ENCODE results near the gene PRDX1.
A peak's percentile ranks its signal among the peaks of the same experiment; 100 is the strongest.
"Not testable (repeated sequence)": the region's sequence is repeated elsewhere in the genome, so short reads cannot be mapped to it uniquely, and the experiment has no call there.

Gene PRDX1

DNA sequence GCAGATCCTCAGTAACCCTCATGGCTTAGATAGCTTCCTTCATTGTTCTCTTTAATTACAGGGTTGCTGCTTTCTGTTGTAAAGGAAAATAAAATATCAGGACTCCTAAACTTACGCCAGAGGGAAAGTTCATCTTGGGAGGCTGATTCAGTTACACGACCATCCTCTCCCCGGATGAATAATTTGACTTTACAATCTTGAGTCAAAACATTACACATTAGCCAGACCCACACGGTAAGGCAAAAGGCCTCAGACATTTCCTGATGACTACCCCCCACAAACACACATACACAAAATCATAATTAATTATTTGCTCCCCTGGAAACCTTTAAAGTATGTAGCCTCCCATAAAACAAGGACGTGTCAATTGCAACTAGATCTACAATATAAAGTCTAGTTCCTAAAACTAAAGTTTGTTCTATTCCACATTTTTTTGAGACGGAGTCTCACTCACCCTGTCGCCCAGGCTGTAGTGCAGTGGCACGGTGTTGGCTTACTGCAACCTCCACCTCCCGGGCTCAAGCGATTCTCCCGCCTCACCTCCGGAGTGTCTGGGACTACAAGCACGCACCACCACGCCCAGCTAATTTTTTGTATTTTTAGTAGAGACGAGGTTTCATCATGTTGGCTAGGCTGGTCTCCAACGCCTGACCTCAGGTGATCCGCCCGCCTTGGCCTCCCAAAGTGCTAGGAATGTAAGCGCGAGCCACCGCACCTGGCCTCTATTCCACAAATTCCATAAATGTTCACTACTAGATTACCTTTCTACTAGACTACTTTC is 830 bp upstream of the PRDX1 start:
- peak; percentile 49 for DNase-seq (ENCODE audit: low read depth)
- TF ChIP-seq CTCF (IDR thresholded peaks at IDR 0.05; ENCODE audit: insufficient read depth, low read depth, low read length, missing control alignments) = no peak
- H3K4me3 ChIP-seq (ENCODE audit: low read length) = peak overlapping the region; percentile 98

GRCh38 chr1:45519774-45520173 is 1.9 kb downstream of the PRDX1 start:
- peak overlapping the region; percentile 0 for H3K4me3 ChIP-seq (ENCODE audit: low read length)
- not testable (repeated sequence) for DNase-seq (ENCODE audit: low read depth)

- DNase-seq (ENCODE audit: low read depth) = no peak
- H3K4me3 ChIP-seq (ENCODE audit: low read length) = no peak overlapping the region
- no peak for TF ChIP-seq CTCF (IDR thresholded peaks at IDR 0.05; ENCODE audit: insufficient read depth, low read depth, low read length, missing control alignments)
Measured at GRCh38 chr1:45518910-45519309, 2.8 kb downstream of the PRDX1 start.

DNA sequence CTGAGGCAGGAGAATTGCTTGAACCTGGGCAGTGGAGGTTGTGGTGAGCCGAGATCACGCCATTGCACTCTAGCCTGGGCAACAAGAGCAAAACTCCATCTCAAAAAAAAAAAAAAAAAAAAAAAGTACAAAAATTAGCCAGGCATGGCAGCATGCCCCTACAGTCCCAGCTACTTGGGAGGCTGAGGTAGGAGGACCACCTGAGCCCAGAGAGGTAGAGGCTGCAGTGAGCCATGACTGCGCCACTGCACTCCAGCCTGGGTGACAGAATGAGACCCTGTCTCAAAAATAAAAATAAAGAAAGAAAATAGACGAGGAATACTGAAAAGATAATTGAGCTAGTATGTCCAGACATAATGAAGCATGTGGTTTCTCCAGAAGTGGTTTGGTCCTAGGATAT is 3.3 kb downstream of the PRDX1 start:
- not testable (repeated sequence) for H3K4me3 ChIP-seq (ENCODE audit: low read length); DNase-seq (ENCODE audit: low read depth)

DNA sequence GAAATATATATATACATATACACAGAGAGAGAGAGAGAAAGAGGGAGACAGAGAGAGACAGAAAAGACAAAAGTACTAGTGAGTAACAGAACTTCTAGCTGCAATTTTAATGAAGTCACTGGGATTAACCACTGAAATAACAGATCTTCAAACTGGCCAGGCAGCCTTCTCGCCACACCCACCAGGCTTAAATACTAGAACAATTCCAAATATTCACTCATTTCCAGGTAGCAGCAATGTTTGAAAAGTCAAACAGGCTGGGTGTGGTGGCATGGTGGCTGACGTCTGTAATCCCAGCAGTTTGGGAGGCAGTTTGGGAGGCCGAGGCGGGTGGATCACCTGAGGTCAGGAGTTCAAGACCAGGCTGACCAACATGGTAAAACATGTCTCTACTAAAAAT is 5.2 kb downstream of the PRDX1 start:
- no peak overlapping the region for H3K4me3 ChIP-seq (ENCODE audit: low read length)
- DNase-seq (ENCODE audit: low read depth) = peak; percentile 70
- no peak for TF ChIP-seq CTCF (IDR thresholded peaks at IDR 0.05; ENCODE audit: insufficient read depth, low read depth, low read length, missing control alignments)

DNA sequence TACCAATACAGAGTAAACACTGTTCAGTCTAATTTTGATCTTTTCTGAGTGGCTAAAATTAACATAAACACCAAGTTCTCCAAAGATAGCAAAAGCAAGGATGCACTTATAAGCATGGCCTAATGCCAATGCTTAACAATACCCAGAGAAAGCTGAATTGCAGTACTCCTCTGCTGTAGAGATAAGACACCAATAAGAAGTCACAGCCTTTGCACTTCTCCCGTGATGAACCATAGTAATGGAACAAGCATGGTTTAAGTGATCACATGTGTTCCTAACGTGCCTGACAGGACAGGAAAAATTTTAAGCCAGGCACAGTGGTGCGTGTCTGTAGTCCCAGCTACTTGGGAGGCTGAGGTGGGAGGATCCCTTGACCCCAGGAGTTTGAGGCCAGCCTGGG is 5.6 kb downstream of the PRDX1 start:
- H3K4me3 ChIP-seq (ENCODE audit: low read length) = no peak overlapping the region
- no peak for TF ChIP-seq CTCF (IDR thresholded peaks at IDR 0.05; ENCODE audit: insufficient read depth, low read depth, low read length, missing control alignments)
- DNase-seq (ENCODE audit: low read depth) = no peak

DNA sequence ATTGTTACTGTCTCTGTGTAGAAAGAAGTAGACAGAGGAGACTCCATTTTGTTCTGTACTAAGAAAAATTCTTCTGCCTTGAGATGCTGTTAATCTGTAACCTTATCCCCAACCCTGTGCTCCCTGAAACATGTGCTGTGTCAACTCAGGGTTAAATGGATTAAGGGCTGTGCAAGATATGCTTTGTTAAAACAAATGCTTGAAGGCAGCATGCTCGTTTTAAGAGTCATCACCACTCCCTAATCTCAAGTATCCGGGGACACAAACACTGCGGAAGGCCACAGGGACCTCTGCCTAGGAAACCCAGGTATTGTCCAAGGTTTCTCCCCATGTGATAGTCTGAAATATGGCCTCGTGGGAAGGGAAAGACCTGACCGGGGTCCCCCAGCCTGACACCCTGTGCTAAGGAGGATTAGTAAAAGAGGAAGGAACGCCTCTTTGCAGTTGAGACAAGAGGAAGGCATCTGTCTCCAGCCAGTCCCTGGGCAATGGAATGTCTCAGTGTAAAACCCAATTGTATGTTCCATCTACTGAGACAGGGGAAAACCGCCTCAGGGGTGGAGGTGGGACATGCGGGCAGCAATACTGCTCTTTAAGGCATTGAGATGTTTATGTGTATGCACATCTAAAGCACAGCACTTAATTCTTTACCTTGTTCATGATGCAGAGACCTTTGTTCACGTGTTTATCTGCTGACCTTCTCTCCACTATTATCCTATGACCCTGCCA is 8.0 kb downstream of the PRDX1 start:
- H3K4me3 ChIP-seq (ENCODE audit: low read length) = not testable (repeated sequence)
- DNase-seq (ENCODE audit: low read depth) = peak; percentile 37

- peak; percentile 77 for TF ChIP-seq CTCF (IDR thresholded peaks at IDR 0.05; ENCODE audit: insufficient read depth, low read depth, low read length, missing control alignments)
- DNase-seq (ENCODE audit: low read depth) = peak; percentile 74
- no peak overlapping the region for H3K4me3 ChIP-seq (ENCODE audit: low read length)
Measured at GRCh38 chr1:45512641-45513054, 9.0 kb downstream of the PRDX1 start.
